Hematopoietic multipotent progenitor cell (in vitro differentiated cells): ENCODE results near the gene FCN2. TPM values are rescaled to one million over a fixed set of nuclear protein-coding genes. Genes with fewer than 3 reads are reported as not detected.

Experiments
- DNase-seq, 3 donors: peaks; one replicate each; pipeline ENCODE4 v3.0.0-alpha.2; 2011 to 2015; ENCODE audit warnings: low read depth in 2 of 3, low spot score in 2 of 3
- total RNA-seq: library from RNA; depleted of rRNA; stranded (reverse); fragments of >200 nt; gene quantifications from one replicate; pipeline ENCODE4 v1.2.3, GENCODE V29; 2012

Gene FCN2
- total RNA-seq, 1 donor: not detected

- no peak for DNase-seq
Measured at GRCh38 chr9:134899818-134900217, 19.2 kb downstream of the FCN2 start.

- peak in 2 of 3 donors; percentile 50 to 75 for DNase-seq
Measured at GRCh38 chr9:134902936-134903335, 22.3 kb downstream of the FCN2 start.

GRCh38 chr9:134908524-134909309 is 28.1 kb downstream of the FCN2 start:
- no peak for DNase-seq

GRCh38 chr9:134909511-134910481 is 29.2 kb downstream of the FCN2 start:
- DNase-seq: peak in 1 of 3 donors; percentile 65

- DNase-seq: no peak
Measured at GRCh38 chr9:134912126-134912840, 31.7 kb downstream of the FCN2 start.

GRCh38 chr9:134913041-134913712 is 32.6 kb downstream of the FCN2 start:
- no peak for DNase-seq

GRCh38 chr9:134913713-134914500 is 33.3 kb downstream of the FCN2 start:
- no peak for DNase-seq

- DNase-seq: no peak
Measured at GRCh38 chr9:134914501-134914834, 33.9 kb downstream of the FCN2 start.

- no peak for DNase-seq
Measured at GRCh38 chr9:134915046-134915985, 34.7 kb downstream of the FCN2 start.

GRCh38 chr9:134916161-134916665 is 35.6 kb downstream of the FCN2 start:
- no peak for DNase-seq

- DNase-seq: no peak
Measured at GRCh38 chr9:134917431-134918373, 37.1 kb downstream of the FCN2 start, which contains the start of gene FCN1. Gene FCN1 (minus strand): TSS chr9:134917912. CDS start chr9:134917871, 41 bp downstream.

- DNase-seq: no peak
Measured at GRCh38 chr9:134918646-134919045, 38.0 kb downstream of the FCN2 start.

- DNase-seq: no peak
Measured at GRCh38 chr9:134919303-134919702, 38.7 kb downstream of the FCN2 start.

- DNase-seq: no peak
Measured at GRCh38 chr9:134922066-134922931, 41.7 kb downstream of the FCN2 start.

GRCh38 chr9:134922932-134923240 is 42.3 kb downstream of the FCN2 start:
- peak in 1 of 3 donors; percentile 32 for DNase-seq

- DNase-seq: no peak
Measured at GRCh38 chr9:134923466-134923865, 42.9 kb downstream of the FCN2 start.
